GM13976 (cell line): ENCODE measurements around the gene PNMA8B.

ENCODE experiments used
- DNase-seq: peaks from one replicate; pipeline ENCODE4 v3.0.0; 2012; ENCODE audit warnings: low spot score
- in situ Hi-C: fragments of 300-500 bp; cut with MboI; formaldehyde crosslinking; loops from one replicate; pipeline ENCODE4 v1.12.0; 2022; ENCODE audit warnings: low sequenced_read_pairs, mixed read lengths, inconsistent platforms; ENCODE audit not compliant: unreplicated experiment
- TF ChIP-seq, protein P1 (sequence below): IDR thresholded peaks from 2 replicates; pipeline ENCODE4 v1.5.1; 2012; ENCODE audit warnings: borderline replicate concordance, mild to moderate bottlenecking; ENCODE audit not compliant: insufficient read depth; ENCODE audit errors: extremely low read depth, missing control alignments, control extremely low read depth

PNMA8B gene

DNA sequence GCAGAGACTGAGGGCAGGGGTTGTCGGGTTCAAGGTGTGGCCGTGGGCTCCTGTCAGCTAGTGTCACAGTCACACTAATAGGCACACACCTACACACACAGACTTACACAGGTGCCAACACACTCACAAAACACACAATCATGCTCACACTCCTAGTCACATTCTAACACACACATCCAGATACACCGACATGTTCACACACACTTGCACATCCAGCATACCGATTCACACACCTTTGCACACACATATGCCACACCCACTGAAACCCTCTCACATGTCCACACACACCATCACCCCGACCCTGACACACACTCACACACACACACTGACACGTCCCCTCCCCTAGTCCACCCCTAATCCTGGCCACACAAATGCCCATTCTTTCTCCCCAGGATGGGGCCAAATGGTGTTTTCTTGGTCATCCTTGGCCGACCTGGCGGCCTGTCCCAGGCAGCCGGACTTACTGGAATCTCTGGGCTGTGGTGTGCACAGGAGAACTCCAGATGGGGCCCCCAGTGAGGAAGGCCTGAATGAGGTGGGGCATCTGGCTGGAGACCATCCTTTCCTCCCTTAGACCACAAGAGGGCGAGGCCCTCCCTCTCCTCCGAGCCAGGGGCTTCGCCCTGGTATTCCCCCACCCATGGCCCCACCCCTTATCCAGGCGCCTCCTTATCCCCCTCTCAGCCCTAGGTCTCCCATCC is 19.1 kb upstream of the PNMA8B start:
- no peak for DNase-seq
- in situ Hi-C loops: no loop called here
- TF ChIP-seq, protein P1, sequence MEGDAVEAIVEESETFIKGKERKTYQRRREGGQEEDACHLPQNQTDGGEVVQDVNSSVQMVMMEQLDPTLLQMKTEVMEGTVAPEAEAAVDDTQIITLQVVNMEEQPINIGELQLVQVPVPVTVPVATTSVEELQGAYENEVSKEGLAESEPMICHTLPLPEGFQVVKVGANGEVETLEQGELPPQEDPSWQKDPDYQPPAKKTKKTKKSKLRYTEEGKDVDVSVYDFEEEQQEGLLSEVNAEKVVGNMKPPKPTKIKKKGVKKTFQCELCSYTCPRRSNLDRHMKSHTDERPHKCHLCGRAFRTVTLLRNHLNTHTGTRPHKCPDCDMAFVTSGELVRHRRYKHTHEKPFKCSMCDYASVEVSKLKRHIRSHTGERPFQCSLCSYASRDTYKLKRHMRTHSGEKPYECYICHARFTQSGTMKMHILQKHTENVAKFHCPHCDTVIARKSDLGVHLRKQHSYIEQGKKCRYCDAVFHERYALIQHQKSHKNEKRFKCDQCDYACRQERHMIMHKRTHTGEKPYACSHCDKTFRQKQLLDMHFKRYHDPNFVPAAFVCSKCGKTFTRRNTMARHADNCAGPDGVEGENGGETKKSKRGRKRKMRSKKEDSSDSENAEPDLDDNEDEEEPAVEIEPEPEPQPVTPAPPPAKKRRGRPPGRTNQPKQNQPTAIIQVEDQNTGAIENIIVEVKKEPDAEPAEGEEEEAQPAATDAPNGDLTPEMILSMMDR: no peak

DNA sequence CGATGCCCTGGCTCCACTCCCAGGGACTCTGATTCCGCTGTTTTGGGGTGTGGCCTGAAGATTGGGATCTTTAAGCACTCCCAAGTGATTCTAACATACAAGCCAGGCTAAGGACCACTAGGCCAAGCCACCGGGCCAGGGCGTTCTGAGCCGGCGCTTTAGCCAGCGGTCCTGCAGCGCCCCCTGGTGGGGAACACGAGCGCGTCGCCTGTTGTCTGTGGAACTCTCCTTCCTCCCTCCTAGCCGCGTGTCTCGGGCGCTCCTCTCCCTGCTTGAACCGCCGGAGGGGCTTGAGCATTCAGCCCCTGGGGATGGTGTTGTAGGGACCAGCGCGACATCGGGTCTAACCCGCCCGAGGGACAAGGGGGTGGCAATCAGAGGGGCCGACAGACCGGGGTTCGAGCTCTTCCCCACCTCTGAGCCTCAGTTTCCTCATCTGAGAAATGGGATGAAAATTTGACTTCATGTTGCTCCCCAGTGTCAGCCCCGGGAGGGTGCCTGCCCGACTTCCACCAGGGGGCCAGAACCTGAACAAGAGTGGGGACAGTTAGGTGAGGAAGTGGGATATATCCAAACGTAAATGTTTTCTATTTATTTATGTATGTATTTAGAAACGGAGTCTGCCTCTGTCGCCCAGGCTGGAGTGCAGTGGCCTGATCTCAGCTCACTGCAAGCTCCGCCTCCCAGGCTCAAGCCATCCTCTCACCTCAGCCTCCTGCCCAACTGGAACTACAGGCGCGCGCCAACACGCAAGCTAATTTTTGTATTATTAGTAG is 18.0 kb upstream of the PNMA8B start:
- peak; percentile 87 for DNase-seq
- in situ Hi-C loops: no loop called here
- TF ChIP-seq, protein P1: peak; percentile 61

DNA sequence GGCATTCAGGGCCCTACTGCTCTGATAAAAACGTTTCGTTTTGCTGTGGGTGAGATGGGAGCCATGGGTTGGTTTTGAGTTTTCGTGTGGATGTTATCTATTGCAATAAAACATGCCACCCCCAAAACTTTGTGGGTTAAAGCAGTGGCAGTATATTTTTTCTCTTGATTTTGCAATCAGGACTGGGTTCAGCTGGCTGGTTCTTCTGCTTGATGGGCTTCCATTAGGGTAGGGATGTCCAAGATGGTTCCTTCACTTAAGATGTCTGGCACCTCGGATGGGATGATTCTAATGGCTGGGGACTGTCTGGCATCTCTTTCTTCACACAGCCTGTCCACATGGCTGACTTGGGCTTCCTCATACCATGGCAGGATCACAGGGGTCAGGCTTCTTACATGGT is 15.6 kb upstream of the PNMA8B start:
- DNase-seq: no peak
- TF ChIP-seq, protein P1: no peak
- in situ Hi-C loops: no loop called here

DNA sequence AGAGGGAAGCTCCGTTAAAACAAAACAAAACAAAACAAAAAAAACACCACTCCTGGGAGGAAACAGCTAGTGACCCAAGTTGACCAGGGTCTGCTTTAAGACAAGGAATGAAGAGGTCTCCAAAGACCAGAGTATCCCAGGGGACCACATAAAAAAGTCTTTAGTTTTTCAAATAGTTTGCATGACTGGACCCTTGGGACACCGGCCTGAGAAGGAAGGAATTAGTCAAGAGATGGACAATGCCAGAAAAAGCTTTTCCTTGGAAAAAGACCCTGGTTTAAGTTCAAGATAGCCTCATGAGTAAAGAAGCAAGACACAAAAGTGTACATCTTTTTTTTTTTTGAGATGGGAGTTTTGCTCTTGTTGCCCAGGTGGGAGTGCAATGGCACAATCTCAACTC is 12.5 kb upstream of the PNMA8B start:
- in situ Hi-C loops: no loop called here
- no peak for DNase-seq
- TF ChIP-seq, protein P1: no peak

DNA sequence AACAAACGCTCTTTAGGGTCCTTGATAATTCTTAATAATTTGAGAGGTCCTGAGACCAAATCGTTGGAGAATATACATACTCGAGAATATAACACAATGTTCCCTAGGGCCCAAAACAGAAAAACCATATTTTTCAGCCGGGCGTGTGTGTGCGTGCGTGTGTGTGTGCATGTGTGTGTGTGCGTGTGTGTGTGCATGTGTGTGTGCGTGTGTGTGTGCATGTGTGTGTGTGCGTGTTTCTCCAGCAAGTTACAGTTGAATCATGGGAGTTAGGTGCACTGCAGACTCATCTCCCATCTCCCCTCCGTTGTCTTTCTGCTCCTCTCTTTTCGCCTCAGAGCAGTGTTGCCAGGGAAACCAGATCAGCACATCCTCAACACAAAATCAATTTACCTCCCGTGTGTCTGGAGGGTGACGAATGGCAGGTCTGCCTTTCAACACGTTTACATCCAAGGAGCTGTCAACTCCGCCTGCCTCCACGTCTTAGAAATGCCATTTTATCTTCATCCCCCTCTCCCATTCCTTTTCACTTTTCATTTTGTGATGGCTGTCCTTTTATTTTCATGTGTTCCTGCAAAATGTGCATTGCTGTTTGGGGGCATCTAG is 8.3 kb upstream of the PNMA8B start:
- DNase-seq: no peak
- TF ChIP-seq, protein P1: no peak
- in situ Hi-C loops: no loop called here

DNA sequence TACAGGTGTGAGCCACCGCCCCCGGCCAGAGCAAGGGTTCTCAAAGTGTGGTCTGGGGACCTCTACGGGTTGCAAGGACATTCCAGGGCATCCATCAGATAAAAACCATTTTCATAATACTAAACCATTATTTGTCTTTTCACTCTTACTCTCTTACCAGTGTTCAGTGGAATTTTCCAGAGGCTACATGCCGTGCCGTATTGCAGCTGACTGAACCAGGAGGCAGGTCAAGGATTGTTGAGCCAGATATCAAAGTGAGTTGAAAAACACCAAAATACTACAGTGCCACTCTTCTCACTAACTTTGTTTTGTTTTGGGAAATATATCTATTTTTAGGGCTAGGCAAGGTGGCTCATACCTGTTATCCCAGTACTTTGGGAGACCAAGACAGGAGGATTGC is 7.2 kb upstream of the PNMA8B start:
- DNase-seq: no peak
- in situ Hi-C loops: no loop called here
- TF ChIP-seq, protein P1: no peak
